SH-SY5Y (cell line): ENCODE results near the gene TFAP2D.

Experiments
- GATA2 ChIP-seq: IDR thresholded peaks from 2 replicates; pipeline ENCODE4 v1.6.1; 2011; ENCODE audit warnings: mild to moderate bottlenecking, low read depth, low read length
- GATA3 ChIP-seq: IDR thresholded peaks from 2 replicates; pipeline ENCODE4 v1.6.1; 2011; ENCODE audit warnings: low read depth, mild to moderate bottlenecking, low read length, moderate library complexity

The TFAP2D gene

GRCh38 chr6:50780382-50780781, 67.1 kb downstream of the TFAP2D start:
- TF ChIP-seq GATA3 (no peak), GATA2 (no peak)

- TF ChIP-seq GATA3 (no peak), GATA2 (no peak)
Observed at GRCh38 chr6:50785921-50786320, 72.6 kb downstream of the TFAP2D start.

DNA sequence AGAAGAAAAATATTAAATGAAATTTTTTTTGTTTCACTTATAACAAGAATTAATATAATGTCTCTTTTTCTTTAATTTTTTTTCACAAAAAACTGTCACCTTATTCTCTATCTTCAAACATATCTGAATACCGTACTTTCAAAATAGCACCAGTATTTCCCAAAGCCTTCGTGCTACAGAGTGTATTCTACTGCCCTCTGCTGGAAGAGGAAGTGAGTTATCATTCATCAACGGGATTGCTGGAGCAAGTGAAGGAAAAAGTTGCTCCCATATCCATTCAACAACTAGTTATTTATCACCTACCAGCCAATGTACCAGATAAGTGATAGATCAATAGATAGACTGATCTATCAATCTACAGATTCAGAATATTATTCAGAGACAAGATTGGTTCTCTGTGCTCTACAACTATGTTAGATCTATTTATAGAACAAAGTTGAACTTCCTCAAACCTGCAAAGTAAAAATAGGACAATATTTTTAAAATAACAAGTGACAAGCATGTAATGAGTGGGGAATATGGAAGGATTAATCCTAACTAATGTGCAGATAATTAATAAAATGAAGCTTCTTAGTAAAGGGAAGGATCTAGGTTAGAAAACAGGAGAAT, 78.7 kb downstream of the TFAP2D start:
- 0 out of 2 replicates have a peak, but pooled peaks have one; percentile 15 for TF ChIP-seq GATA3
- no peak for TF ChIP-seq GATA2

- TF ChIP-seq GATA2 (no peak), GATA3 (no peak)
Observed at GRCh38 chr6:50792771-50793170, 79.4 kb downstream of the TFAP2D start.

- TF ChIP-seq GATA3 = no peak
- no peak for TF ChIP-seq GATA2
Observed at GRCh38 chr6:50795574-50795973, 82.2 kb downstream of the TFAP2D start.

- TF ChIP-seq GATA2 (no peak), GATA3 (no peak)
Observed at GRCh38 chr6:50804283-50804682, 91.0 kb downstream of the TFAP2D start.

DNA sequence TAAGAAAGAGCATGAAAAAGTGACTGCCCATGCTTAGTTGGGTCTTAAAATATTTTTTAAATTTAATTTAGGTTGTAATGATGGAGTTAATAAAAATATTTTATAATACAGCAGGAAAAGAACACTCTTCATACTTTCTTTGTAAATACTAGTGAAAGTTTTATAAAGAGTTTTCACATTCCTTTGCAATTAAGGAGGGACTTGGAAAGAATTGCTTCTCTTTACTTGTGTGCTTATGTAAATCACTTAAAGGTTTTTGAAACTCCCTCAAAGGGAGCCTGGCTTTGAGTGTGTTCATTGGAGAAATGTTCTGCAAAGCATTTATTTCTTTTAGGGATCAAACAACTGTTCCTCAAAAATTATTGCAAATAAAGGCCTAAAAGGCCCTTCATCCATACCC, 93.7 kb downstream of the TFAP2D start:
- TF ChIP-seq GATA3 (no peak), GATA2 (no peak)

DNA sequence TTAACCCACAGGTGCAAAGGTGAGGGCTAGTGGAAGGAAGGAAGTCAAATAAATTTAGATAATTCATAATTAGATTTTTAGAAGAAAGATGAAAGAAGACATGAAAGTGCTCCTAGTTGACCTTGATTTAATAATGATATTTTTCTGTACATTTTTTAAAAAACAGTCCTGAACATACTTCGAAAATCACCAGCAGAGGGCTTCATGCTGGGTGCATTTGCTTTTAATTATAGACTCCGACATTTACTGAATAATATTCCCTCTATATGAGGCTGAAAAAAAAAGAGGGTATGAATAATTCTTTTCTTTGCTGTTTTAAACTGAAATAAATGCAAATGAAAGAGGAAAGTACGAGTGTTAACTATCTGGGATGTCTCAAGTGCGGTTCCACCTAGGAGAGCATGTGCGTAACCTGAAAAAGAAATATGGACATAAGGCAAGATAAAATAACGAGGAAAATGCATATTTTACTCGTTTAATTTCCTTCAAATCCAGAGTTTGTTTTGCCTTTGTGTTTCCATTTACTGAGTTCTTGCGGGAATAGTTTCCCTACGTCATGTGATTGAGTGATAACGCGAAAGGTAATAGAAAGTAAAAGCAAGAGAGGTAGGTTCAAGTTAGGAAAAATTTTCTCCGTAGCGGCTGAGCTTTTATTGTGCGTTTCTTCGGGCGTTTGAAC, 102.2 kb downstream of the TFAP2D start:
- TF ChIP-seq GATA2 (peak; percentile 37; the same call in 1 of the 2 replicates), GATA3 (no peak)

DNA sequence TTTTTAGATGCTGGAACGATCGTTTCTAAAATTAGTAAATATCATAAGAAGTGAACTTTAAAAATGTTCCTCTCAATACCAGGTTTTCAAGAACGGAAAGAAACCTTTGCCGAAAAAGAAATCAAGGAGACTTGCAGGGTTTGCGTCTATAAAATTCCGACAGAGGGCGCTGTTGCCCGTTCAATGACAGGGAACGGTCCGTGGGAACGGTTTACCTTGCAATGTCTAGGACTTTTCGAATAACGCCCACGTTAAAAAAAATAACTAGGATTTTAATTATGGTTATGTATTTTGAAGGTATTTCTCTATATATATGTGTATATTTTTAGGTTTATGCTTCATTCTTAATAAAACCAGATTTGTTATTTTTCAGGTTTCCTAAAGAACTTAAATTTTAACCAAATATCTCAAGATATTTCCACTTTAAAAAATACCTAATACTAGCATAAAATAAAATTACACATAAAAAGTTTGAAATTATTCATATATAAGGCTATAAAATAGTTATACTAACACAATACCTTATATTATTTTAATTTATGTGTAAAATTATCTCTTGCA, 102.9 kb downstream of the TFAP2D start:
- no peak for TF ChIP-seq GATA2
- TF ChIP-seq GATA3 = no peak

GRCh38 chr6:50816947-50817645, 103.8 kb downstream of the TFAP2D start:
- TF ChIP-seq GATA3 = no peak
- no peak for TF ChIP-seq GATA2

- no peak for TF ChIP-seq GATA2
- TF ChIP-seq GATA3 = no peak
Observed at GRCh38 chr6:50817646-50817950, 104.3 kb downstream of the TFAP2D start.

DNA sequence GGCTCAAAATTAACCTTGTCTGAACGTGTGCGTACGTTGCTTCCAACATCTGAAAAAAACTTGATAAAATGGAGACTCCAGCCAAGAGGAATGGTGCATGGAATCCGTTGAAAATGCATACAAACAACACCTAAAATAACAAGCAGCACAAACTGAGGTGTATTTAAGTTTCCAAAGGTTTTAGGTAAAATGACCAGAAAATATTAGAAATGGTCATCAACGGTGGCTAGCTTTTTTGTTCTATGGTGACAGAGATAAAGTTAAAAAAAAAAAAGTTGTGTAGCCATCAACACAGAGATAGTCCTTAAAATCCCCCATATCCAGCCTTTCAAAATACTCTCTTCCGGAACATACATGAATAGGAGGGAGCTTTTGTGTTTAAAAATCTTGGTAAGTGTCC, 104.7 kb downstream of the TFAP2D start:
- TF ChIP-seq GATA2 (no peak), GATA3 (no peak)

GRCh38 chr6:50818673-50819072, 105.3 kb downstream of the TFAP2D start, which contains the start of gene TFAP2B:
TFAP2B (plus strand) TSS chr6:50818871; CDS start chr6:50818892, 21 bp downstream.
- TF ChIP-seq GATA3 (no peak), GATA2 (peak; percentile 39; the same call in 1 of the 2 replicates)

DNA sequence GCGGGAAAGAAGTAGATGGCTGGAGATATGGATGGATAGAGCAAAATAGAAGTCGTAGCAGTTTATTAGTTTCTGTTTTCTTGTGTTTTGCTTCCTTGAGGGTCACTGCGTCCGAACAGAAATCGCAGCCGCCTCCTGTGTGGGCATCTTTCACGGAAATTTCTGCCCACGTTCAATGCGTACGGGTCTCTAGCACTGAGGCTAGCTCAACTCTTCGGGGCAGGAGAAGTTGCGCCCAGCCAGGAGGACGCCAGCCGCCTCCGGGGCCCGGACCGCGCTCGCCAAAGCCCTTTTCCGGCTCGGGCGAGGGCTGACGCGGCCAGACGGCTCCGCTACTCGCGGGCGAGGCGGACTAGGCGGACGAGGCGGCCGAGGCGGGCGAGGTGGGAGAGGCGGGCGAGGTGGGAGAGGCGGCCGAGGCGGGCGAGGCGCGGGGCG, 106.2 kb downstream of the TFAP2D start:
- TF ChIP-seq GATA3 = no peak; the same call in 1 of the 2 replicates
- TF ChIP-seq GATA2 = peak; percentile 49; the same call in 1 of the 2 replicates
